DOHH2 (cell line): ENCODE results near the gene TREH.

Source experiments
- CTCF ChIP-seq: fragments of 200-600 bp; sonication (generic); IDR thresholded peaks from one replicate; pipeline ENCODE4 v1.5.1; 2014; ENCODE audit warnings: antibody characterized with exemption, mild to moderate bottlenecking, low read depth, low read length; ENCODE audit not compliant: poor library complexity, severe bottlenecking
- EZH2phosphoT487 ChIP-seq: fragments of 200-600 bp; sonication (generic); IDR thresholded peaks from 2 replicates; pipeline ENCODE4 v1.6.1; 2017; ENCODE audit warnings: borderline replicate concordance, mild to moderate bottlenecking, antibody characterized with exemption, low read length, moderate library complexity, mixed read lengths

- no peak for TF ChIP-seq CTCF
- no peak for TF ChIP-seq EZH2phosphoT487
Measured at GRCh38 chr11:118691926-118692830, 12.7 kb upstream of the TREH start.
